Activated T-helper 17 cell treated with anti-CD3 and anti-CD28 coated beads, Interleukin-2, amount 50 U/mL, for 72 hours (primary cell): ENCODE results near the gene NMRK1. TPM values are rescaled to one million over a fixed set of nuclear protein-coding genes. Genes with fewer than 3 reads are reported as not detected.

Experiments used
- ATAC-seq: fragments of 150-1000 bp; cut with Tn5 transposase; replicated peaks from 2 replicates; pipeline ENCODE4 v1.10.0; 2021; ENCODE audit warnings: mild to moderate bottlenecking, moderate library complexity
- H3K27ac Mint-ChIP-seq: one replicate; pipeline ENCODE4 v1.8.0; 2022; ENCODE audit warnings: mixed read lengths
- H3K27me3 Mint-ChIP-seq: one replicate; pipeline ENCODE4 v1.8.0; 2022; ENCODE audit warnings: mixed read lengths
- H3K36me3 Mint-ChIP-seq: one replicate; pipeline ENCODE4 v1.8.0; 2022; ENCODE audit warnings: low read depth, mild to moderate bottlenecking, mixed read lengths
- H3K4me1 Mint-ChIP-seq: one replicate; pipeline ENCODE4 v1.8.0; 2022; ENCODE audit warnings: mixed read lengths
- H3K4me3 Mint-ChIP-seq: one replicate; pipeline ENCODE4 v1.8.0; 2022; ENCODE audit warnings: mild to moderate bottlenecking, mixed read lengths
- H3K9me3 Mint-ChIP-seq: one replicate; pipeline ENCODE4 v1.8.0; 2022; ENCODE audit warnings: mixed read lengths
- total RNA-seq, 2 donors: library from RNA; stranded (reverse); gene quantifications; one replicate each; pipeline ENCODE4 v1.2.3, GENCODE V29; 2022

The NMRK1 gene
- total RNA-seq, 2 donors from 2014 or later = 39.6 to 51.5 TPM

- no peaks in the 10 kb centered on the region for H3K9me3 Mint-ChIP-seq
- H3K27me3 Mint-ChIP-seq = no peaks in the 10 kb centered on the region
- no peak for ATAC-seq
- H3K36me3 Mint-ChIP-seq = peaks cover 65% of the 10 kb centered on the region
- no peaks in the 10 kb centered on the region for H3K4me1 Mint-ChIP-seq
- H3K4me3 Mint-ChIP-seq = no peak overlapping the region
- no peak overlapping the region for H3K27ac Mint-ChIP-seq
These were observed 26.8 kb downstream of the NMRK1 start for GRCh38 chr9:75061169-75061568.

- Mint-ChIP-seq H3K4me1 (no peaks in the 10 kb centered on the region), H3K9me3 (no peaks in the 10 kb centered on the region), H3K27ac (no peak overlapping the region), H3K27me3 (no peaks in the 10 kb centered on the region), H3K4me3 (no peak overlapping the region), H3K36me3 (peaks cover 4% of the 10 kb centered on the region)
- ATAC-seq = no peak
These were observed 33.5 kb downstream of the NMRK1 start for GRCh38 chr9:75054368-75055001.

DNA sequence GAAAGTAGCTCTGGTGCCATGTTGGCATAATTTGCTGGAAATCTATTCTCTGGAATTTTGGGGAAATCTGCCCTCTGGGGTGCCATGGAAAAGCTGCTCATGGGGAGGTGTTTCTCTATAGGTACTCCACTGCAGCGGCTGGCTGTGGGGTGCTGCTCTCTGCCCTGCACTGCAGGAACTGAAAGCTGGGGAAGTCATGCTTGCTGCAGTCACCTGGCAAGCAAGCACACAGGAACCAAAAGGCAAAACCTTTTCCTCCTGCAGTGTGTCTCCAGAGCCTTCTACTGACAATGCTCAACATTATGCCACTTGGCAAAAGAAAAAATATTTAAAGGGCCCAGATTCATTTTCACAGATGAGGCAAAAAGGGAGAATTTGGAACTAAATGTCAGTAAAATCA lies 34.1 kb downstream of the NMRK1 start:
- ATAC-seq = no peak
- Mint-ChIP-seq H3K4me1 (no peaks in the 10 kb centered on the region), H3K36me3 (no peaks in the 10 kb centered on the region), H3K9me3 (no peaks in the 10 kb centered on the region), H3K4me3 (no peak overlapping the region), H3K27ac (no peak overlapping the region), H3K27me3 (no peaks in the 10 kb centered on the region)

DNA sequence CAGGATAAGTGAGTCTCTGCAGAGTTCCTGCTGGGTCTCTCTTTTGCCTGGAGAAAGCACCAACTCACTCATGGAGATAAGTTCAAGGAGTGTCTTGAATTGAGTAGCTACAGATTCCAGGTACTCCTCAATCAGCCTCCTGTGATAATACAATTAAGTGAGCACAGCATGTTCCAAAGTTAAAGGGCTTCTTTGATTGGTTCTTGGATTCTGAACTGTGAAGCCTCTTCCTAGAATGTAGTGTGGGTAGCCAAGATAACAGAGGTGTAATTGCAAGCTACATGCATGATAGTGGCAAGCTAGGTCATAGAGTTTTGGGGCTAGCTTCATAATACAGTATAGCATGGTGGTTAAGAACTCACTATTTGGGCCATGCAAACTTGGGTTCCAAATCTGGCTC lies 36.7 kb downstream of the NMRK1 start:
- Mint-ChIP-seq H3K27ac (no peak overlapping the region), H3K36me3 (no peaks in the 10 kb centered on the region), H3K27me3 (no peaks in the 10 kb centered on the region), H3K4me1 (no peaks in the 10 kb centered on the region), H3K9me3 (no peaks in the 10 kb centered on the region), H3K4me3 (no peak overlapping the region)
- no peak for ATAC-seq

DNA sequence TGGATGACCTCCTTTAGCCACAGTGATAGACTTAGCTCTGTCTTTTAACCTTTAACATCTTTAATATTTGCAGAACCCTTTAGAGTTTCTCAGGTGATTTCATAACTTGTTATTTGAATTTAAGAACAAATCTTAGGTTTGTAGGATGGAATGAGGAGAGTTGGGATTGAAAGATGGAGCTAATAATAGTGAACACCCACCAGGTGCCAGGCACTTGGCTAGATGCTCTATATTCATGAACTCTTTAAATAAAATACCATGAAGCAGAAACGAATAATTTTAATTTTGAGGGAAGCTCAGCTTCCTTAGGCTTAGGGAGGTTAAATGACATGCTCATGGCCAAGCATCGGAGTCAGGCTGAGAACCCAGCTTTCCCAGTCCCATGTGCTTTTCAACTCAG lies 40.4 kb downstream of the NMRK1 start:
- no peak for ATAC-seq
- Mint-ChIP-seq H3K27ac (no peak overlapping the region), H3K4me1 (no peaks in the 10 kb centered on the region), H3K27me3 (peaks cover 10% of the 10 kb centered on the region), H3K4me3 (no peak overlapping the region), H3K36me3 (no peaks in the 10 kb centered on the region), H3K9me3 (no peaks in the 10 kb centered on the region)

DNA sequence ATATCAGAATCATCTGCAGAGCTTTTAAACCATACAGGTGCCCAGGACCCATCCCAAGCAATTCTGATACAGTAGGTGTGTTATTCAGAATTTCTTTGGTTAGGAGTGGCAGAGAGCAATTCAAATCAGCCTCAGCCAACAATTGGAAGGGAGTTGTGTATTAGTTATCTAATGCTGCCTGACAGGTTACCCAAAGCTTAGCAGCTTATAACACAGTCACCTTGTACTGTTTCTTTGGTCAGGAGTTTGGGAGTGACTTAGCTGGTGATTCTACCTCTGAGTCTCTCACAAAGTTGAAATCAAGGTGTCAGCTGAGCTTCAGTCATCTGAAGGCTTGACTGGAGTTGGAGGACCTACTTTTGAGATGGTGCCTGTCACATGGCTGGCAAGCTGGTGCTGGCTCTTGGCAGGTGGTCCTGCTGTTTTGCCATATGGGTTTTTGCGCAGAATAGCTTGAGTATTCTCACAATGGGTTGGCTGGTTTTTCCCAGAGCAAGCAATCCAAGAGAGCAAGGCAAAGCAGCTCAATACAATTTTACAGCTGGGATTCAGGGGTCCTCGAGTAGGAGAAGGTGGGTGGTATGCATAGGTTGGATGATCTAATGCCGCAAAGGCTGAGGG lies 41.1 kb downstream of the NMRK1 start:
- no peak overlapping the region for H3K4me3 Mint-ChIP-seq

GRCh38 chr9:75041041-75041440 lies 46.9 kb downstream of the NMRK1 start:
- Mint-ChIP-seq H3K27me3 (peaks cover 10% of the 10 kb centered on the region), H3K4me3 (no peak overlapping the region), H3K36me3 (no peaks in the 10 kb centered on the region), H3K27ac (peak overlapping the region; percentile 5), H3K4me1 (no peaks in the 10 kb centered on the region), H3K9me3 (no peaks in the 10 kb centered on the region)
- no peak for ATAC-seq

More for the DNA sequence above, 41.1 kb downstream of the NMRK1 start:
- Mint-ChIP-seq H3K36me3 (no peaks in the 10 kb centered on the region), H3K27ac (no peak overlapping the region), H3K9me3 (no peaks in the 10 kb centered on the region), H3K4me1 (no peaks in the 10 kb centered on the region), H3K27me3 (peaks cover 10% of the 10 kb centered on the region)
- ATAC-seq = no peak

DNA sequence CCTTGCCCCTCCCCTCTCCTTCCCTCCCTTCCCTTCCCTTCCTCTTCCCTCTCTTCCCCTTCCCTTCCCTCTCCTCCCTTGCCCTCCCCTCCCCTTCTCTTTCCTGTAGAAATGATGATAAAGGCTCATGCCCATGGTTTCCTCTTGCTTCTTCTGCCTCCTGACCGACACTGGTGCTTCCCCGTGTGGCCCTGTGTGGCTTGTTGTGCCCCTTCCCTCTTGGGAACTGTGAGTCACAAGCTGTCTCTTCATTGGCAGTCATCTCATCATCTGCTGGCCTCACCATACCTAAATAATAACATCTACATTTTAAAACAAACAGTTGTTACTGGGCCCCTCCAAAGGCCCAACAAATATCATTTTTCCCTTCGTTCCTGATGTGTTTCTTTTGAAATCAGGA lies 48.2 kb downstream of the NMRK1 start:
- Mint-ChIP-seq H3K9me3 (no peaks in the 10 kb centered on the region), H3K4me3 (no peak overlapping the region), H3K4me1 (no peaks in the 10 kb centered on the region), H3K27me3 (peaks cover 1% of the 10 kb centered on the region), H3K36me3 (no peaks in the 10 kb centered on the region), H3K27ac (no peak overlapping the region)
- peak; percentile 98 for ATAC-seq

DNA sequence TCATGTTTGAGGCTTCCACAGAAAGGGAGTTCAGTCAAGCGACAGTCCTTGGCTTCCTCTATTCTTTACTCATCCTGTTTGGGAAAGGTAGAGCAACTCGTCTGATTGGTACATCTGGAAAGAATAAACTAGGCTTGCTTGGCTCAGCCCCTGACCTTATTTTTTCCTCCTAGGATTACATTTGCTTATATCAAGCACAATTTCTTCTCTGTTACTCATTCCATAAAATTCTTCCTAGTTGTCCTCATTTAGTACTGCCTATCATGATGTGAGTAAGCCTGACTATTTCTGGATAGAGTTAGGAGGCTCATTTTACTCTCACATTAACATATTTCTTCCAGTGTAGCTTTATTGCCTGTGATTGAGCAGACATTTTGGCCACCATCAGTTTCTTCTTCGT lies 48.9 kb downstream of the NMRK1 start:
- Mint-ChIP-seq H3K27me3 (no peaks in the 10 kb centered on the region), H3K27ac (no peak overlapping the region), H3K9me3 (no peaks in the 10 kb centered on the region), H3K4me3 (no peak overlapping the region), H3K4me1 (no peaks in the 10 kb centered on the region), H3K36me3 (no peaks in the 10 kb centered on the region)
- ATAC-seq = no peak

- no peak overlapping the region for H3K27ac Mint-ChIP-seq
- H3K27me3 Mint-ChIP-seq = no peaks in the 10 kb centered on the region
- no peaks in the 10 kb centered on the region for H3K9me3 Mint-ChIP-seq
- H3K4me3 Mint-ChIP-seq = no peak overlapping the region
- no peak for ATAC-seq
- no peaks in the 10 kb centered on the region for H3K4me1 Mint-ChIP-seq
- H3K36me3 Mint-ChIP-seq = no peaks in the 10 kb centered on the region
These were observed 51.2 kb downstream of the NMRK1 start for GRCh38 chr9:75036793-75037192.

GRCh38 chr9:75033791-75034473 lies 54.0 kb downstream of the NMRK1 start:
- H3K27me3 Mint-ChIP-seq = no peaks in the 10 kb centered on the region
- no peaks in the 10 kb centered on the region for H3K4me1 Mint-ChIP-seq
- H3K4me3 Mint-ChIP-seq = no peak overlapping the region
- no peak for ATAC-seq
- no peaks in the 10 kb centered on the region for H3K9me3 Mint-ChIP-seq
- no peaks in the 10 kb centered on the region for H3K36me3 Mint-ChIP-seq
- H3K27ac Mint-ChIP-seq = no peak overlapping the region

GRCh38 chr9:75027187-75028107 lies 60.5 kb downstream of the NMRK1 start:
- H3K4me1 Mint-ChIP-seq = peaks cover 21% of the 10 kb centered on the region
- H3K27me3 Mint-ChIP-seq = no peaks in the 10 kb centered on the region
- peak overlapping the region; percentile 95 for H3K4me3 Mint-ChIP-seq
- H3K27ac Mint-ChIP-seq = peak overlapping the region; percentile 89
- ATAC-seq = peak; percentile 61
- no peaks in the 10 kb centered on the region for H3K9me3 Mint-ChIP-seq
- peaks cover 21% of the 10 kb centered on the region for H3K36me3 Mint-ChIP-seq

GRCh38 chr9:75023846-75024245 lies 64.1 kb downstream of the NMRK1 start:
- Mint-ChIP-seq H3K4me1 (peaks cover 36% of the 10 kb centered on the region), H3K27me3 (no peaks in the 10 kb centered on the region), H3K9me3 (no peaks in the 10 kb centered on the region), H3K4me3 (peak overlapping the region; percentile 50), H3K36me3 (peaks cover 36% of the 10 kb centered on the region), H3K27ac (peak overlapping the region; percentile 16)
- ATAC-seq = peak; percentile 14

DNA sequence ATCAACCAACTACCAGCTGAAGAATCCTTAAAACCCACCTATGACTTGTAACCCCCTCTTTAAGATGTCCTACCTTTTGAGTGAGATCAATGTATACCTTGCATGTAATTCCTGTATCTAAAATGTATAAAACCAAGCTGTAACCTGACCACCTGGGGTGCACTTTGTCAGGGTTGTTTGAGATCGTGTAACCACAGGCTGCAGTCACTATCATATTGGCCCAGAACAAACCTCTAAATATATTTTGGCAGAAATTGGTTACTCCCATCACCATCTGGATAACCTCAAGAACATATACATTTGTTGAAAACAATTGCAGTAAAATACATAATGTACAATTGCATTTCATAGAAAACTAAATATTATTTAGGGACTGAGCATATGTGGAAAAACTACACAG lies 68.3 kb downstream of the NMRK1 start:
- H3K27ac Mint-ChIP-seq = no peak overlapping the region
- ATAC-seq = no peak
- H3K9me3 Mint-ChIP-seq = no peaks in the 10 kb centered on the region
- no peaks in the 10 kb centered on the region for H3K27me3 Mint-ChIP-seq
- H3K36me3 Mint-ChIP-seq = peaks cover 39% of the 10 kb centered on the region
- H3K4me3 Mint-ChIP-seq = no peak overlapping the region
- peaks cover 28% of the 10 kb centered on the region for H3K4me1 Mint-ChIP-seq
